Erythroblast (primary cell): Measurements from ENCODE around the gene CLEC7A.

Experiments
- DNase-seq, 2 experiments: peaks; one replicate each; lab custom pipeline; 2025; lab: John Stamatoyannopoulos, UW
- GATA1 ChIP-seq: IDR thresholded peaks from 2 replicates; pipeline ENCODE4 v1.6.1; 2011; ENCODE audit warnings: low read depth, mild to moderate bottlenecking, control low read depth, low read length, moderate library complexity
- POLR2A ChIP-seq: IDR thresholded peaks from 2 replicates; pipeline ENCODE4 v1.6.1; 2011; ENCODE audit warnings: mild to moderate bottlenecking, low read length

CLEC7A gene

DNA sequence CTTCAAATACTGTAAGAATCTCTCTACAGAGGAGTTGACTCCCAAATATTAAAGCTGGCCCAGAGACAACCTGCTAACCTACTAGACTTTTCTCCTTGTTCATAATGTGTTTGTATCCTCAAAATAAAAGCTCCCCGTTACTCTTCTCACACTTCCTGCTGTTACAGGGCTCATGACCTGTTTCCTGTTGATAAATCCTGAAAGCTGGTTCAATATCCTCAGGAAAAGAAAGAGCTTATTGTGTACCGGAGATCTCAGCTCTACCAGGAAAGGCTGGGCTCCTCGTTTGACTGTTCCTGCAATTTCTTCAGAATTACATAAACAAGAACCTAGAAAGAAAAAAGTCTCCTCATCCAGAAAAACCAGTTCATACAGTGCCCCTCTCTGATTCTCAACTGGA, 62.1 kb downstream of the CLEC7A start:
- no peak for DNase-seq
- TF ChIP-seq POLR2A (no peak), GATA1 (no peak)

DNA sequence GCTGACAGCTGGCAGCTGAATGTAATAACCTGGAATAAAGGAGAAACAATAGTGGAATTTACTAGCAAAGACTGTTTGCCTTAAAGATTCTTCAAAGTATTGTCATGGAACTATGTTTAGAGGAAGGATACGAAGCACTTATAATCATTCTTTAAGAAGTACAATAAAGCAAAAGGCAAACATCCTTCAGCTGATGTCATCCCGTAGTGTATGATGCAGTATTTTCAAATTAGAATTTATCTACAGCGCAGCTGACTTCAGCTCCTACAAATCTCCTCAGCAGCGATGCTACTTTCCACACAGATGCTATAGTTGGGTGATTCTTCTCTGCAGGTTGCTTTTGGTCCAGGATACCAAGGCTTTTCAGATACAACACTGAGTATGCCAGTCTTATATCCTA, 62.7 kb downstream of the CLEC7A start:
- TF ChIP-seq GATA1 (no peak), POLR2A (no peak)
- DNase-seq: no peak
